ENCODE measurements around the gene TGM4. TPM values are rescaled to one million over a fixed set of nuclear protein-coding genes. Genes with fewer than 3 reads are reported as not detected.

The TGM4 gene
- total and polyA plus RNA-seq, 2 experiments from 2014 or later, result not detected

DNA sequence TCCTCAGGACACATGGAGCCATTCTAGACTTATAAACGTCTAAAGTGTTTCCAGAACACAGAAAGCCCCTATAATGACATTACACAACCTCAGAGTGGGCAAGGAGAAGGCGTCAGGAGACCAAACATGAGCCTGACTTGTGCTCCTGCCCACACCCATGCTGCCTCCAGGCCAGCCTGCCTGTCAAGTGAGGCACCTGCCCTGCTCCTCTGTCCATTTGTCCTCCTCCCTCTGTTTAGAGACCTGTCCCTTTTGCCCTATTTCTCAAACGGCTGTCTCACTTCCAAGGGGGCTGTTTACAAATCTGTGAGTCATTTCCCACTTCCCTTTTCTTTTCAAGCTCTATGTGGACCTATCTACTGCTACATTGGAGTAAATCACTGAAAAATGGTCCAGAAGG, 80.6 kb downstream of the TGM4 start:
- H3K36me3 ChIP-seq (ENCODE audit: low read depth), result no peaks in the 10 kb centered on the region
- H2AFZ ChIP-seq, result no peak overlapping the region
- no peaks in the 10 kb centered on the region for H3F3A ChIP-seq (ENCODE audit: insufficient read depth)
- no peak overlapping the region for H3K4me2 ChIP-seq (ENCODE audit: unreplicated experiment)
- WGBS, 2 experiments (ENCODE audit: low coverage in 1 of 2, low lambda C conversion rate in 2 of 2, missing lambda C conversion rate in 2 of 2), result 44 to 48% methylated on average over 3 of the region's 3 CpGs
- no peaks in the 10 kb centered on the region for H3K27me3 ChIP-seq (replicated peaks; ENCODE audit: insufficient read depth)
- H4K20me1 ChIP-seq (ENCODE audit: insufficient read depth), result no peaks in the 10 kb centered on the region
- in situ Hi-C loops (cut with MboI), result no loop called here
- H3K27ac ChIP-seq, result no peak overlapping the region
- H3K4me1 ChIP-seq (ENCODE audit: insufficient read depth), result no peaks in the 10 kb centered on the region
- peak; percentile 33 for DNase-seq
- H3K9me3 ChIP-seq (ENCODE audit: low read depth), result no peaks in the 10 kb centered on the region
- no peak for TF ChIP-seq EZH2 (IDR thresholded peaks at IDR 0.05; ENCODE audit: insufficient read depth, poor library complexity, severe bottlenecking)
- TF ChIP-seq EZH2phosphoT487 (IDR thresholded peaks at IDR 0.05; ENCODE audit: insufficient read depth, low read depth), result no peak
- H3K9ac ChIP-seq, result no peak overlapping the region
- peaks cover 43% of the 10 kb centered on the region for H3K79me2 ChIP-seq (ENCODE audit: insufficient read depth)
- no peak overlapping the region for H3K4me3 ChIP-seq
- no peaks in the 10 kb centered on the region for H3K9me2 ChIP-seq (ENCODE audit: insufficient read depth)

DNA sequence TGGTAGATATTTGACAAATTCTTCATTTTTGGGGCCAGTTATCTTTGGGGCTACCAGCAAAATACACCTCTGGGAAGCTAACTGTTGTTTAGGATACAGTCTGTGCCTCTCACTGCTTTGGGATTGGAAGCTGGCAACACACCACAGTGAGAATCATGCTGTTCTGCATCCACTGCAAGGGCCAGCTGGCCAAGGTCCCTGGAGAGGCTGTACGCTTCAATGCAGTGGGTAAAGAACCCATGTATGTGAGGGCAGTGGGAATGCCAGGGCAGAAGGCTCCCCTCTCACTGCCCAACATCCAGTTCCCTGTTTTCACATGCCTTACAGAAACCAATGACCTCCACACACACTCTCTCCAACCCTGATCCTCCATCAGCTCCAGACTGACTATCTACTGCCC, 81.5 kb downstream of the TGM4 start:
- Histone ChIP-seq H3K27ac (no peak overlapping the region), H2AFZ (no peak overlapping the region), H3K4me1 (ENCODE audit: insufficient read depth) (no peaks in the 10 kb centered on the region), H3K9me2 (ENCODE audit: insufficient read depth) (no peaks in the 10 kb centered on the region), H3K9me3 (ENCODE audit: low read depth) (no peaks in the 10 kb centered on the region), H3K79me2 (ENCODE audit: insufficient read depth) (peaks cover 46% of the 10 kb centered on the region), H3K27me3 (replicated peaks; ENCODE audit: insufficient read depth) (no peaks in the 10 kb centered on the region), H3K4me2 (ENCODE audit: unreplicated experiment) (no peak overlapping the region), H3K9ac (no peak overlapping the region), H3F3A (ENCODE audit: insufficient read depth) (no peaks in the 10 kb centered on the region), H3K4me3 (no peak overlapping the region), H3K36me3 (ENCODE audit: low read depth) (no peaks in the 10 kb centered on the region), H4K20me1 (ENCODE audit: insufficient read depth) (no peaks in the 10 kb centered on the region)
- in situ Hi-C loops (cut with MboI), result no loop called here
- 50 to 89% methylated on average over 1 of the region's 1 CpG for WGBS, 2 experiments (ENCODE audit: low coverage in 1 of 2, low lambda C conversion rate in 2 of 2, missing lambda C conversion rate in 2 of 2)
- DNase-seq, result no peak
- TF ChIP-seq EZH2phosphoT487 (IDR thresholded peaks at IDR 0.05; ENCODE audit: insufficient read depth, low read depth), result no peak
- no peak for TF ChIP-seq EZH2 (IDR thresholded peaks at IDR 0.05; ENCODE audit: insufficient read depth, poor library complexity, severe bottlenecking)

DNA sequence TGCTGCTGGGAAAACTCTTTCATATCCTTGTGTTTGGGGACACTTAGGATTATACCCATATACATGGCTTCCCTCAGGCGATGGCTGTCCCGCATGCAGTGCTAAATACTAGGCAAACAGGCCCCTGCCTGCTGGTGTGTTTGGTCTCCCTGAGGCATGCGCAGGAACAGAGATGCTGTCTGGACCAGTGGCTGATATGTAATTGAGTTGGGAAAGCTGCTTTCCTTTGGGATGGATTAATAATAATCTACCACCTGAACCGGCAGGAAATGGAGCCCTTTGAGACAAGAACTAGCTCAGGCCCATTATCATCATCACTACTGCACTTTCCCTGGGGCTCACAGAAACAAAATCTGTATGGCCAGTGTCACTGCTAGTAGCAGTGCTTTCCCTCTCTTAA, 83.6 kb downstream of the TGM4 start:
- no peak overlapping the region for H2AFZ ChIP-seq
- H3K9me2 ChIP-seq (ENCODE audit: insufficient read depth), result no peaks in the 10 kb centered on the region
- no peaks in the 10 kb centered on the region for H3K36me3 ChIP-seq (ENCODE audit: low read depth)
- no peaks in the 10 kb centered on the region for H3K27me3 ChIP-seq (replicated peaks; ENCODE audit: insufficient read depth)
- 94 to 96% methylated on average over 4 of the region's 4 CpGs for WGBS, 2 experiments (ENCODE audit: low coverage in 1 of 2, low lambda C conversion rate in 2 of 2, missing lambda C conversion rate in 2 of 2)
- H3K4me2 ChIP-seq (ENCODE audit: unreplicated experiment), result no peak overlapping the region
- no peaks in the 10 kb centered on the region for H3K9me3 ChIP-seq (ENCODE audit: low read depth)
- H3K4me1 ChIP-seq (ENCODE audit: insufficient read depth), result no peaks in the 10 kb centered on the region
- TF ChIP-seq EZH2phosphoT487 (IDR thresholded peaks at IDR 0.05; ENCODE audit: insufficient read depth, low read depth) (no peak), EZH2 (IDR thresholded peaks at IDR 0.05; ENCODE audit: insufficient read depth, poor library complexity, severe bottlenecking) (no peak)
- H3K9ac ChIP-seq, result no peak overlapping the region
- H4K20me1 ChIP-seq (ENCODE audit: insufficient read depth), result peaks cover 7% of the 10 kb centered on the region; the same call in 1 of the 2 replicates
- H3K4me3 ChIP-seq, result no peak overlapping the region
- no peak overlapping the region for H3K27ac ChIP-seq
- H3K79me2 ChIP-seq (ENCODE audit: insufficient read depth), result peaks cover 61% of the 10 kb centered on the region
- in situ Hi-C loops (cut with MboI), result no loop called here
- DNase-seq, result no peak
- H3F3A ChIP-seq (ENCODE audit: insufficient read depth), result no peaks in the 10 kb centered on the region

DNA sequence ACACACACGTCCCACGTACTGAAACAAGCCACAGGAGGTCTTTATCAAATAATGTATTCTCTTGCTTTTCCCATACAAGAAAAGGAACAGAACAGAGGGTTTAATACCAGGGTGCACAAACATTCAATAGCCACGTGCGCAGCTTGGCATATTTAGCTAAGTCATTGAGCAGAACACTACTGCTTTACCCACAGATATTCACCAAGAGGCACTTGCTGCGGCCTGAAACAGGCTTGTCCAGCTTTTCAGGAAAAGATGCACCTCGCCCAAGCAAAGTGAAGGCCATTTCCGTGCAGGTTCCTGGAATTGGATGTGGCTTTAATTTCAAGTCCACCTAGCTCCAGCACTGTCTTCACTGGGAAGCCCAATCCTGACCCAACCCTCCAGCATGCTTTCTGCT, 84.0 kb downstream of the TGM4 start:
- no peaks in the 10 kb centered on the region for H3K9me2 ChIP-seq (ENCODE audit: insufficient read depth)
- H3K4me3 ChIP-seq, result no peak overlapping the region
- no peak overlapping the region for H3K9ac ChIP-seq
- H3K36me3 ChIP-seq (ENCODE audit: low read depth), result no peaks in the 10 kb centered on the region
- no peak for TF ChIP-seq EZH2 (IDR thresholded peaks at IDR 0.05; ENCODE audit: insufficient read depth, poor library complexity, severe bottlenecking)
- no peak for TF ChIP-seq EZH2phosphoT487 (IDR thresholded peaks at IDR 0.05; ENCODE audit: insufficient read depth, low read depth)
- 90 to 95% methylated on average over 7 of the region's 7 CpGs for WGBS, 2 experiments (ENCODE audit: low coverage in 1 of 2, low lambda C conversion rate in 2 of 2, missing lambda C conversion rate in 2 of 2)
- H4K20me1 ChIP-seq (ENCODE audit: insufficient read depth), result peaks cover 7% of the 10 kb centered on the region; the same call in 1 of the 2 replicates
- H3K9me3 ChIP-seq (ENCODE audit: low read depth), result no peaks in the 10 kb centered on the region
- no peaks in the 10 kb centered on the region for H3K4me1 ChIP-seq (ENCODE audit: insufficient read depth)
- in situ Hi-C loops (cut with MboI), result no loop called here
- H3K27ac ChIP-seq, result no peak overlapping the region
- no peak overlapping the region for H3K4me2 ChIP-seq (ENCODE audit: unreplicated experiment)
- H3K27me3 ChIP-seq (replicated peaks; ENCODE audit: insufficient read depth), result no peaks in the 10 kb centered on the region
- H3F3A ChIP-seq (ENCODE audit: insufficient read depth), result no peaks in the 10 kb centered on the region
- peaks cover 61% of the 10 kb centered on the region for H3K79me2 ChIP-seq (ENCODE audit: insufficient read depth)
- no peak for DNase-seq
- H2AFZ ChIP-seq, result no peak overlapping the region
